Neural crest cell (in vitro differentiated cells): ENCODE results near the gene HAUS7. TPM values are rescaled to one million over a fixed set of nuclear protein-coding genes. Genes with fewer than 3 reads are reported as not detected.
"Not testable (repeated sequence)": the region's sequence is repeated elsewhere in the genome, so short reads cannot be mapped to it uniquely, and the experiment has no call there.

Source experiments
- DNase-seq: peaks from one replicate; pipeline ENCODE4 v3.0.0; 2021; ENCODE audit warnings: low read depth, mixed read lengths, low spot score
- H3K27ac Mint-ChIP-seq: one replicate; pipeline ENCODE4 v1.8.0; 2021; ENCODE audit warnings: mild to moderate bottlenecking, mixed read lengths; ENCODE audit not compliant: unreplicated experiment
- H3K27me3 Mint-ChIP-seq: 2 replicates; pipeline ENCODE4 v1.8.0; 2021; ENCODE audit warnings: low read depth, mild to moderate bottlenecking, mixed read lengths
- H3K36me3 Mint-ChIP-seq: 2 replicates; pipeline ENCODE4 v1.8.0; 2021; ENCODE audit warnings: low read depth, mild to moderate bottlenecking, mixed read lengths
- H3K4me1 Mint-ChIP-seq: 2 replicates; pipeline ENCODE4 v1.8.0; 2021; ENCODE audit warnings: mixed read lengths
- H3K4me3 Mint-ChIP-seq: one replicate; pipeline ENCODE4 v1.8.0; 2021; ENCODE audit warnings: mild to moderate bottlenecking, mixed read lengths
- H3K9me3 Mint-ChIP-seq: 2 replicates; pipeline ENCODE4 v1.8.0; 2021; ENCODE audit warnings: mixed read lengths
- CTCF ChIP-seq: fragments of 200-600 bp; sonication (generic); conservative IDR thresholded peaks from 2 replicates; pipeline ENCODE4 v1.5.0; 2021; ENCODE audit warnings: antibody characterized with exemption, mild to moderate bottlenecking
- total RNA-seq: library from RNA; stranded (reverse); gene quantifications from 2 replicates; pipeline ENCODE4 v1.2.1, GENCODE V29; 2021

The HAUS7 gene
- total RNA-seq, 1 donor from 2014 or later = 58.8 TPM

DNA sequence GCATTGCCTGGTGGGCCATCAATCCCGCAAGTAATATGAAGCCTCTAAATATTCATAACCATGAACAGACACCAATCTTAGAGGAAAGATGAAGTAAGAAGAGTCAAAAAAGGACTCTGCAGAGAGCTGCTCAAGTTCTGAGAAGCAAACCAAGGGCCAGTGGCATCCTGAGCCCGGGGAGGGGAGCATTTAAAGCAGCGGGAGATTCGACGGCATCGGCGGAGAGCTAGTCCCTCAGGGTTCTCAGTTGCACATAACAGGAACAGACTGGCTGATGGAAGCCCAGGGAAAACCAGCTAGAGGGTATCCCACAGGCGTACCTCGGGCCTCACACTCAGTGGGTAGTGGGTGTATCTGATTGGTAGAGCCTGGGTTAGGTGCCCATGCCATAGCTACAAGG is 64.4 kb downstream of the HAUS7 start:
- TF ChIP-seq CTCF = no peak
- peaks cover 24% of the 10 kb centered on the region for H3K27me3 Mint-ChIP-seq
- DNase-seq = no peak
- no peak overlapping the region for H3K27ac Mint-ChIP-seq
- H3K4me3 Mint-ChIP-seq = no peak overlapping the region
- peaks cover 14% of the 10 kb centered on the region for H3K9me3 Mint-ChIP-seq
- peaks cover 3% of the 10 kb centered on the region for H3K36me3 Mint-ChIP-seq
- H3K4me1 Mint-ChIP-seq = peaks cover 6% of the 10 kb centered on the region

GRCh38 chrX:153405426-153405825 is 65.0 kb downstream of the HAUS7 start:
- Mint-ChIP-seq H3K36me3 (peaks cover 3% of the 10 kb centered on the region), H3K9me3 (peaks cover 14% of the 10 kb centered on the region), H3K4me3 (no peak overlapping the region), H3K4me1 (peaks cover under 1% of the 10 kb centered on the region), H3K27me3 (peaks cover 19% of the 10 kb centered on the region), H3K27ac (no peak overlapping the region)
- DNase-seq = no peak
- no peak for TF ChIP-seq CTCF

DNA sequence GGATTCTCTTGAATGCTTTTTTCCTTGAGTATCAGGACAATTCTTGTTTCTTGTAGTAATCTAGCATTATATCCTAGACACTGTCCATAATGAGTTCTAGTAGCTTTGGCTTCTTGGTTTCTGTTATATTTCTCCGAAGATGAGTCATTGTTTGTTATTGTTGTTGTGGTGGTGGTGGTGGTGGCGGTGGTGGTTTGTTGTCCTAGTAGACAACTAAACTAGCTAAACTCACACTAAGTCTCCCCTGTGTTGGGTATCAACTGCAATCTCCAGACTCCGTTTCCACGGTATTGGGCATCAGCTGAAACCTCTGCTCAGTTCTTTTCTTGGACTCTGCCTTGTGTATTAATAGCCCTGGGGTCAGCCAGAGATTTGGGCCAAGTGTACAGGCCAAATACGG is 66.0 kb downstream of the HAUS7 start:
- H3K27ac Mint-ChIP-seq, H3K4me3 Mint-ChIP-seq, H3K4me1 Mint-ChIP-seq, DNase-seq, H3K36me3 Mint-ChIP-seq: not testable (repeated sequence)
- H3K9me3 Mint-ChIP-seq = peaks cover 14% of the 10 kb centered on the region
- H3K27me3 Mint-ChIP-seq = peaks cover 19% of the 10 kb centered on the region

- Mint-ChIP-seq H3K9me3 (peaks cover 14% of the 10 kb centered on the region), H3K36me3 (peaks cover 3% of the 10 kb centered on the region), H3K4me3 (no peak within 1 kb of the TSS), H3K27ac (no peak within 1 kb of the TSS), H3K27me3 (peaks cover 17% of the 10 kb centered on the region), H3K4me1 (no peaks in the 10 kb centered on the region)
- no peak for DNase-seq
- no peak for TF ChIP-seq CTCF
Observed at GRCh38 chrX:153401133-153401764, 69.1 kb downstream of the HAUS7 start, which contains the start of gene PNMA6E. Gene PNMA6E, minus strand, starts transcription at chrX:153401350. Its CDS starts 2,501 bp downstream, at chrX:153398849.

DNA sequence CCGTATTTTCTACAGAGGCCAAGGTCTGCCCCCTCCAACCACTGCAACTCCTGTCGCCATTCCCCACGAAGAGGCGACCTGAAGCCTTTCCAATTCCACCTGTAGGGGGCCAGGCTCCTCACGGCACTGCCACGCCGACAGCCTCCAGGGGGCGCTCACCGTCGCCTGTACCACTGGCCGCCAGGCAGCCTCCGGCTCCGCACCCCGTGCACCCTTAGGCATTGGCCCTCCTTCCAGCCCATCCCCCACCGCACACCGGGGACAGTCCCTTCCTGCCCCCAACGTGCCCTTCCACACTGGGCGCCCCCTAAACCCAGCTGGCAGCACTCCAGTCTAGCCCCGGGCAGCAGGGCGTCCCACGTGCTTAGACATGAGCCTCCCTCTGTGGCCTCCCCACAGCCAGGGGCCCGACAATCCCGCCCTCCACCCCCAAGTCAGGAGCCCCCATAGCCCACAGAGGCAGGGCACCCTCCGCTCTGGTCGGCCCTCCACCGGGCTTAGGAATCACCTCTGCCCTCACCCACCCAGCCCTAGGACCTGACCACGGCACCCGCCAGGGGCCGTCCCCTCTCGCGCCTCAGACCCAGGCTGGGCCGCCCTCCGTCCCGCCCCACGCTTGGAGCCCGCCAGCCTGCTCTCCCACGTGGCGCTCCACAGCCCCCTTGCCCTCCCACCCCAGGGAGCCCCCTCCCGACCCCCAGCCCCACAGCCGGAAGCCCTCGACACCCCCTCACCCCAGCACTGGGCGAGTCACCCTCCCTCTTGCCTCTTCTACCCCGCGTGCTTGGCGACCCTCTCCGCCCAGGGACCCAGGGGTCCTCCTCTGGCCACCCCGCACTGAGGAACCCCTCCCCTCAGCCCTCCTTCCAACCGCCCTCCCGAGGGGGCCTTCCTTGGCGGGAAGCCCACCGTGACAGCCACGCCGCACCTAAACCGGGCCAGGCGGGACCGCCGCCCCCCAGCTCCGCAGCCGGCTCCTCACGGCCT is 69.9 kb downstream of the HAUS7 start:
- peak; percentile 53 for DNase-seq
- no peak overlapping the region for H3K4me3 Mint-ChIP-seq
- peak; percentile 68 for TF ChIP-seq CTCF
- peaks cover 14% of the 10 kb centered on the region for H3K9me3 Mint-ChIP-seq
- no peaks in the 10 kb centered on the region for H3K4me1 Mint-ChIP-seq
- H3K27me3 Mint-ChIP-seq = peaks cover 17% of the 10 kb centered on the region
- H3K36me3 Mint-ChIP-seq = peaks cover 3% of the 10 kb centered on the region
- no peak overlapping the region for H3K27ac Mint-ChIP-seq
